Suprapubic skin (tissue), 4 donors: ENCODE results near the gene TNS3.

ENCODE experiments used
- CTCF ChIP-seq, 2 donors: fragments of 200-600 bp in 1 of 2; fragments of 450-650 bp in 1 of 2; sonication (generic) in 1 of 2; IDR thresholded peaks; one replicate each; pipeline ENCODE4 v1.5.1; 2016 to 2019; ENCODE audit warnings: antibody characterized with exemption in 2 of 2, mild to moderate bottlenecking in 1 of 2, moderate library complexity in 1 of 2
- EP300 ChIP-seq: sonication (generic); formaldehyde crosslinking; IDR thresholded peaks from one replicate; pipeline ENCODE4 v1.6.1; 2017; ENCODE audit warnings: antibody characterized with exemption
- POLR2A ChIP-seq, 2 donors: fragments of 450-650 bp; IDR thresholded peaks; one replicate each; pipeline ENCODE4 v1.6.1; 2017; ENCODE audit warnings: antibody characterized with exemption in 2 of 2, mild to moderate bottlenecking in 2 of 2, moderate library complexity in 2 of 2
- POLR2AphosphoS5 ChIP-seq, 3 donors: sonication (generic); formaldehyde crosslinking; IDR thresholded peaks; one replicate each; pipeline ENCODE4 v1.6.1; 2017; ENCODE audit warnings: antibody characterized with exemption in 3 of 3

DNA sequence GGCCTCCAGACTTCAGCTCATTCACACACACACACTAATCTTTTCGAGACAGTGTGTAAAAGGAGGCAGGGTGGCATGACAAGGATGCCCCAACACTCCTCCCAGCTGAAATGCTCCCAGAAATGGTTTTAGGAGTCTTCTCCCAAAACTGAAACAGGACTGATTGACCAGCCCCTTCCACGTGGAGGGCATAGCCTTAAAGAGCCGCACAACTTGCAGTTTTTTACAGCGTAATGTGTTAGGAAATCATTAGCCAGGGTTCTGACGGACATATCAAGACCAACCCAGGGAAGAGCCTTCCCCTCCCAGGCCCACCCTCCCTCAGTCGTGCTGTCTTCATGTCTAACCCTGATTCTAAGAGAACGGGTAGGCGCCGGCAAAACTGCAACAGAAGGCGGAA is 224.6 kb downstream of the TNS3 start:
- TF ChIP-seq CTCF (IDR thresholded peaks at IDR 0.05) (no peak), POLR2AphosphoS5 (IDR thresholded peaks at IDR 0.05) (no peak), POLR2A (IDR thresholded peaks at IDR 0.05) (no peak), EP300 (no peak)
